Bronchial epithelial cell (primary cell): ENCODE results near the gene CHIC2. TPM values are rescaled to one million over a fixed set of nuclear protein-coding genes. Genes with fewer than 3 reads are reported as not detected.

ENCODE experiments used
- DNase-seq: peaks from one replicate; pipeline ENCODE4 v3.0.0-alpha.2; 2010; ENCODE audit warnings: low read depth
- FAIRE-seq: peaks from 2 replicates; lab custom pipeline; 2011; peaks lifted over from hg19 to GRCh38; lab: Jason Lieb, UNC
- H3K27me3 ChIP-seq: 2 replicates; pipeline ENCODE4 v1.5.1; 2011; ENCODE audit warnings: low read length; ENCODE audit not compliant: control insufficient read depth, insufficient read depth
- H3K36me3 ChIP-seq: 2 replicates; pipeline ENCODE4 v1.5.1; 2011; ENCODE audit warnings: low read length; ENCODE audit not compliant: control insufficient read depth, insufficient read depth
- H3K4me3 ChIP-seq: 2 replicates; pipeline ENCODE4 v1.5.1; 2011; ENCODE audit warnings: mild to moderate bottlenecking, low read depth, low read length, control low read depth
- CTCF ChIP-seq: IDR thresholded peaks from 2 replicates; pipeline ENCODE4 v1.5.1; 2011; ENCODE audit warnings: mild to moderate bottlenecking, moderate library complexity, low read length, control low read depth, inconsistent platforms; ENCODE audit not compliant: insufficient read depth, severe bottlenecking
- total RNA-seq: library from RNA; depleted of rRNA; stranded (reverse); fragments of >200 nt; gene quantifications from 2 replicates; pipeline ENCODE4 v1.2.1, GENCODE V29; 2014

CHIC2 gene
- total RNA-seq, 1 donor from 2014 or later, result 36.1 TPM

GRCh38 chr4:54016504-54016903 lies 47.9 kb downstream of the CHIC2 start:
- DNase-seq, result no peak
- no peak for TF ChIP-seq CTCF
- H3K27me3 ChIP-seq, result no peaks in the 10 kb centered on the region
- FAIRE-seq, result no peak
- peaks cover 1% of the 10 kb centered on the region for H3K36me3 ChIP-seq
- H3K4me3 ChIP-seq, result no peak overlapping the region

- no peak overlapping the region for H3K4me3 ChIP-seq
- FAIRE-seq, result no peak
These were observed 48.9 kb downstream of the CHIC2 start for GRCh38 chr4:54015423-54016030.

GRCh38 chr4:54014666-54015160 lies 49.7 kb downstream of the CHIC2 start:
- no peak for DNase-seq
- FAIRE-seq, result no peak

More at GRCh38 chr4:54015423-54016030, 48.9 kb downstream of the CHIC2 start:
- no peak for TF ChIP-seq CTCF
- Histone ChIP-seq H3K27me3 (no peaks in the 10 kb centered on the region), H3K36me3 (peaks cover 1% of the 10 kb centered on the region)
- no peak for DNase-seq

GRCh38 chr4:54011201-54011600 lies 53.2 kb downstream of the CHIC2 start:
- TF ChIP-seq CTCF, result no peak
- H3K4me3 ChIP-seq, result no peak overlapping the region
- FAIRE-seq (no peak), DNase-seq (no peak)
- H3K27me3 ChIP-seq, result no peaks in the 10 kb centered on the region
- H3K36me3 ChIP-seq, result peaks cover 2% of the 10 kb centered on the region

More at GRCh38 chr4:54014666-54015160, 49.7 kb downstream of the CHIC2 start:
- peaks cover 1% of the 10 kb centered on the region for H3K36me3 ChIP-seq
- H3K4me3 ChIP-seq, result no peak overlapping the region
- no peaks in the 10 kb centered on the region for H3K27me3 ChIP-seq
- TF ChIP-seq CTCF, result no peak

GRCh38 chr4:54006755-54007154 lies 57.6 kb downstream of the CHIC2 start:
- H3K4me3 ChIP-seq, result no peak overlapping the region
- no peaks in the 10 kb centered on the region for H3K27me3 ChIP-seq
- no peak for TF ChIP-seq CTCF
- DNase-seq (no peak), FAIRE-seq (no peak)
- H3K36me3 ChIP-seq, result peaks cover 1% of the 10 kb centered on the region

GRCh38 chr4:54005475-54005874 lies 58.9 kb downstream of the CHIC2 start:
- no peaks in the 10 kb centered on the region for H3K27me3 ChIP-seq
- FAIRE-seq, result no peak
- TF ChIP-seq CTCF, result no peak
- no peak overlapping the region for H3K4me3 ChIP-seq
- peaks cover 1% of the 10 kb centered on the region for H3K36me3 ChIP-seq
- DNase-seq, result no peak
